ENCODE data around the gene AOX1.

- TF ChIP-seq CTCF (conservative IDR thresholded peaks at IDR 0.05; ENCODE audit: low read depth, low read length) (no peak), EZH2 (IDR thresholded peaks at IDR 0.05; ENCODE audit: low read length, unreplicated experiment) (no peak)
Measured at GRCh38 chr2:200622106-200622505, 36.3 kb downstream of the AOX1 start.
